A673 (cell line): ENCODE measurements around the gene ACMSD.
"Not testable (repeated sequence)": the region's sequence is repeated elsewhere in the genome, so short reads cannot be mapped to it uniquely, and the experiment has no call there.

ENCODE experiments used
- EZH2 ChIP-seq: fragments of 200-600 bp; sonication (generic); IDR thresholded peaks from 2 replicates; pipeline ENCODE4 v1.6.1; 2017; ENCODE audit warnings: borderline replicate concordance, low read depth, mild to moderate bottlenecking, mixed read lengths, antibody characterized with exemption, low read length; ENCODE audit not compliant: poor library complexity, severe bottlenecking
- TF ChIP-seq, protein P1 (sequence below): fragments of 300-800, 200-600 bp; sonication (generic); conservative IDR thresholded peaks from 2 replicates; pipeline ENCODE4 v1.5.1; 2017; ENCODE audit warnings: low read depth, mild to moderate bottlenecking, antibody characterized with exemption, low read length, moderate library complexity, mixed read lengths

DNA sequence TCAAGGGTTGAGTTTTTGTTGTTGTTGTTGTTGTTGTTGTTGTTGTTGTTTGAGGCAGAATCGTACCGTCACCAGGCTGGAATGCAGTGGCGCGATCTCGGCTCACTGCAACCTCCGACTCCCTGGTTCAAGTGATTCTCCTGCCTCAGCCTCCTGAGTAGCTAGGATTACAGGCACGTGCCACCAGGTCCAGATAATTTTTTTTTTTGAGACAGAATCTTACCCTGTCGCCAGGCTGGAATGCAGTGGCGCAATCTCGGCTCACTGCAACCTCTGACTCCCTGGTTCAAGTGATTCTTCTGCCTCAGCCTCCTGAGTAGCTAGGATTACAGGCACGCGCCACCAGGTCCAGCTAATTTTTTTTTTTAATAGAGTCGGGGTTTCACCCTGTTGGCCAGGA lies 65.3 kb downstream of the ACMSD start:
- not testable (repeated sequence) for TF ChIP-seq EZH2
- TF ChIP-seq, protein P1, sequence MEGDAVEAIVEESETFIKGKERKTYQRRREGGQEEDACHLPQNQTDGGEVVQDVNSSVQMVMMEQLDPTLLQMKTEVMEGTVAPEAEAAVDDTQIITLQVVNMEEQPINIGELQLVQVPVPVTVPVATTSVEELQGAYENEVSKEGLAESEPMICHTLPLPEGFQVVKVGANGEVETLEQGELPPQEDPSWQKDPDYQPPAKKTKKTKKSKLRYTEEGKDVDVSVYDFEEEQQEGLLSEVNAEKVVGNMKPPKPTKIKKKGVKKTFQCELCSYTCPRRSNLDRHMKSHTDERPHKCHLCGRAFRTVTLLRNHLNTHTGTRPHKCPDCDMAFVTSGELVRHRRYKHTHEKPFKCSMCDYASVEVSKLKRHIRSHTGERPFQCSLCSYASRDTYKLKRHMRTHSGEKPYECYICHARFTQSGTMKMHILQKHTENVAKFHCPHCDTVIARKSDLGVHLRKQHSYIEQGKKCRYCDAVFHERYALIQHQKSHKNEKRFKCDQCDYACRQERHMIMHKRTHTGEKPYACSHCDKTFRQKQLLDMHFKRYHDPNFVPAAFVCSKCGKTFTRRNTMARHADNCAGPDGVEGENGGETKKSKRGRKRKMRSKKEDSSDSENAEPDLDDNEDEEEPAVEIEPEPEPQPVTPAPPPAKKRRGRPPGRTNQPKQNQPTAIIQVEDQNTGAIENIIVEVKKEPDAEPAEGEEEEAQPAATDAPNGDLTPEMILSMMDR = not testable (repeated sequence)
